Stimulated activated CD4-positive, alpha-beta T cell treated with anti-CD3 and anti-CD28 coated beads, Interleukin-15, amount 100 ng/mL, for 48 hours (primary cell): ENCODE measurements around the gene SLC13A3.

Experiments used
- DNase-seq, 2 donors: peaks; one replicate each; pipeline ENCODE4 v3.0.0-alpha.2; 2020; ENCODE audit warnings: low read depth in 2 of 2

Gene SLC13A3

GRCh38 chr20:46578745-46579144 is 72.5 kb downstream of the SLC13A3 start:
- DNase-seq: no peak

GRCh38 chr20:46576774-46577395 is 74.4 kb downstream of the SLC13A3 start:
- no peak for DNase-seq

GRCh38 chr20:46575937-46576461 is 75.3 kb downstream of the SLC13A3 start:
- DNase-seq: no peak

GRCh38 chr20:46575394-46575793 is 75.9 kb downstream of the SLC13A3 start:
- no peak for DNase-seq

- no peak for DNase-seq
Observed at GRCh38 chr20:46573788-46574584, 77.3 kb downstream of the SLC13A3 start.

GRCh38 chr20:46573234-46573633 is 78.0 kb downstream of the SLC13A3 start:
- DNase-seq: no peak

- no peak for DNase-seq
Observed at GRCh38 chr20:46572790-46573189, 78.5 kb downstream of the SLC13A3 start.

GRCh38 chr20:46572153-46572552 is 79.1 kb downstream of the SLC13A3 start:
- no peak for DNase-seq

- DNase-seq: no peak
Observed at GRCh38 chr20:46571418-46571817, 79.8 kb downstream of the SLC13A3 start.

- DNase-seq: no peak
Observed at GRCh38 chr20:46570956-46571355, 80.3 kb downstream of the SLC13A3 start.

- DNase-seq: no peak
Observed at GRCh38 chr20:46569961-46570360, 81.3 kb downstream of the SLC13A3 start.

- DNase-seq: no peak
Observed at GRCh38 chr20:46568570-46569129, 82.6 kb downstream of the SLC13A3 start.

GRCh38 chr20:46566125-46566524 is 85.1 kb downstream of the SLC13A3 start:
- no peak for DNase-seq

GRCh38 chr20:46564241-46564957 is 86.9 kb downstream of the SLC13A3 start:
- no peak for DNase-seq

GRCh38 chr20:46563860-46564221 is 87.4 kb downstream of the SLC13A3 start:
- DNase-seq: no peak

GRCh38 chr20:46563170-46563859 is 87.9 kb downstream of the SLC13A3 start:
- DNase-seq: no peak

- DNase-seq: peak; percentile 24 to 57
Observed at GRCh38 chr20:46562373-46563169, 88.7 kb downstream of the SLC13A3 start.

GRCh38 chr20:46562009-46562372 is 89.3 kb downstream of the SLC13A3 start:
- DNase-seq: no peak

GRCh38 chr20:46559685-46560440 is 91.4 kb downstream of the SLC13A3 start:
- DNase-seq: no peak

- no peak for DNase-seq
Observed at GRCh38 chr20:46559001-46559400, 92.3 kb downstream of the SLC13A3 start.
